Astrocyte of the spinal cord (primary cell): ENCODE measurements around the gene TP53BP2.

Experiments used
- DNase-seq: peaks from one replicate; pipeline ENCODE4 v3.0.0; 2011; ENCODE audit warnings: low read depth, low spot score
- H3K4me3 ChIP-seq: 2 replicates; pipeline ENCODE4 v1.5.1; 2011; ENCODE audit warnings: low read depth, mild to moderate bottlenecking, low read length, moderate library complexity
- in situ Hi-C: cut with HindIII; loops from 2 replicates; pipeline ENCODE4 v1.10.0; 2017; ENCODE audit warnings: low sequenced_read_pairs
- TF ChIP-seq, protein P1 (sequence below): IDR thresholded peaks from 2 replicates; pipeline ENCODE4 v1.5.1; 2012; ENCODE audit warnings: low read depth, mild to moderate bottlenecking, low read length, inconsistent platforms

Gene TP53BP2

DNA sequence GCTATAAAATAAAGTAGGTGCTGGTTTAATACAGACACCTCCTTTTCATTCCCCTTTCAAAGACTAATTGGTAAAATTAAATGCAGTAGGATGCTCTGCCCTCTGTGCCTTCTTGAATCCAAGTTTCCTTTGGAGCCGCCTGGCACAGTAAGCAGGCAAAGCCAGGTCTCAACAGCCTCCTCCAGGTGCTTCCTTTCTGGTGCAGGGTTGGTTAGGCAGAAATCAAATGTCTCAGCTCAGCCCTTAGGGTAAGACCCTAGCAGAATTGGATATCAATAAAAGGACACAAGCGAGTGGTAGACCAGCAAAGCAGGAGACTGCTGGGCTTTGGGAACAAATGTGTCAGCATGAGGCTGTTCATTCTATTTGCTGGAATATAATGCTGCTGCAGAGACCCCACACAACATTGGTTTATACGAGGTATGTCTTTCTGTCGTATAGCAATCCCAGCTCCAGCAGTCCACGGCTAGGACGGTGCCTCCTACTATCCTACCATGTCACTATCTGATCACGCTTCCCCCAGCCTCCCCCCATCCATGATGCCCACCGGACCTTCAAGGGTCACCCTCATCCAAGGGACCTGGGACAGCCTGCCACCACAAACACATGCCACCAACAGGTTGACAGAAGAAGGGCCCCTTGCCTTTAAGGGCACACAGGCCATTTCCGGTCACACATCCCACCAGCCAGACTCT is 75.0 kb downstream of the TP53BP2 start:
- in situ Hi-C loops = no loop called here
- H3K4me3 ChIP-seq = no peak overlapping the region
- TF ChIP-seq, protein P1, sequence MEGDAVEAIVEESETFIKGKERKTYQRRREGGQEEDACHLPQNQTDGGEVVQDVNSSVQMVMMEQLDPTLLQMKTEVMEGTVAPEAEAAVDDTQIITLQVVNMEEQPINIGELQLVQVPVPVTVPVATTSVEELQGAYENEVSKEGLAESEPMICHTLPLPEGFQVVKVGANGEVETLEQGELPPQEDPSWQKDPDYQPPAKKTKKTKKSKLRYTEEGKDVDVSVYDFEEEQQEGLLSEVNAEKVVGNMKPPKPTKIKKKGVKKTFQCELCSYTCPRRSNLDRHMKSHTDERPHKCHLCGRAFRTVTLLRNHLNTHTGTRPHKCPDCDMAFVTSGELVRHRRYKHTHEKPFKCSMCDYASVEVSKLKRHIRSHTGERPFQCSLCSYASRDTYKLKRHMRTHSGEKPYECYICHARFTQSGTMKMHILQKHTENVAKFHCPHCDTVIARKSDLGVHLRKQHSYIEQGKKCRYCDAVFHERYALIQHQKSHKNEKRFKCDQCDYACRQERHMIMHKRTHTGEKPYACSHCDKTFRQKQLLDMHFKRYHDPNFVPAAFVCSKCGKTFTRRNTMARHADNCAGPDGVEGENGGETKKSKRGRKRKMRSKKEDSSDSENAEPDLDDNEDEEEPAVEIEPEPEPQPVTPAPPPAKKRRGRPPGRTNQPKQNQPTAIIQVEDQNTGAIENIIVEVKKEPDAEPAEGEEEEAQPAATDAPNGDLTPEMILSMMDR = no peak
- DNase-seq = no peak

DNA sequence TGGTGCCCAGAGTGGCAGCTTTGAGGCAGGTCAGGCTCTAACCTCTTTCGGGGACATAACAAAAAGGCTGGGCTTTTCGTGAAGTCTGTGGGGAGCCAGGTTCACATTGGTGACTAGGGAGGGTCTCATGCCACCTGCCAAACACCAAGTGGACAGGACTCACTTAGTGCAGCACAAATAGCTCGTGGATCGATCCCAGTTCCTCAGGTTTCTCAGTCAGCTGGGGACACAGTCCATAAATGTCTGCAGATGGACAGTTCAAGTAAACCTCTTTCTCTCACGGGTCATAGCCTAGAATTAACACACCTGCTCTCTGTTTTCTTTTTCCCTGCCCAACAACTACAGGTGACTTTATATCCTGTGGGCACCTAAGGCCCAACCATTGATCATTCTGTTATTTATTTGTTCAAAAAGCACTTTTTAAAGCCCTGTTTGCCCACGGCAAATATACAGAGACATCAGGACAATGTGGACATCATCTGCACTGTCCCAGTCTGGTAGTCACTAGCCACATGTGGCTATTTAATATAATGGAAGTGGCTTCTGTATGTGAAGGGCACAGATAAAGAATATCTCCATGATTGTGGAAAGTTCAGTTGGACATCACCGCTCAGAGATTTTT is 79.9 kb downstream of the TP53BP2 start:
- TF ChIP-seq, protein P1 = no peak
- in situ Hi-C loops = no loop called here

GRCh38 chr1:223765036-223765718 is 80.6 kb downstream of the TP53BP2 start:
- TF ChIP-seq, protein P1 = no peak
- peak; percentile 40 for DNase-seq
- H3K4me3 ChIP-seq = no peak overlapping the region
- in situ Hi-C loops = no loop called here

More for the DNA sequence above, 79.9 kb downstream of the TP53BP2 start:
- H3K4me3 ChIP-seq = no peak overlapping the region
- DNase-seq = no peak

GRCh38 chr1:223763881-223764280 is 81.9 kb downstream of the TP53BP2 start:
- no peak for DNase-seq
- TF ChIP-seq, protein P1 = no peak
- in situ Hi-C loops = no loop called here
- no peak overlapping the region for H3K4me3 ChIP-seq

DNA sequence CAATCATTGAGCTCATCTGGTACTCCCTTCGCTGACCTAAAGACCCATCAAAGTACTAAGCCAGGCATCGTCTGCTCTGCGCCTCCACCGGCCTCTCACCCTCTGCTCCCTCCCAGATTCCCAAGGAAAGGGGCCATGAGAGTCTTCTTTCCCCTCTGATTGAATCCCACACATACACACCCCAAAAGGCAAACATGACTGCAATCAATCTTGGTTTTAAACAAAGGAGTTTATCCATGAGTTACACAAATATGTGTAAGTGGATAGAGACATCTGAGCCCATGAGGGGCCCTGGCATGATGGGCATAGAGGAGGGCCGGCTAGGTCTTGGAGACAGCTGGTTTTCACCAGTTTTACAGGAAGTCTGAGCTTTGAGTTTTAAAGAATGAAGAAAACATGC is 82.5 kb downstream of the TP53BP2 start:
- TF ChIP-seq, protein P1 = no peak
- no peak overlapping the region for H3K4me3 ChIP-seq
- in situ Hi-C loops = no loop called here
- no peak for DNase-seq

GRCh38 chr1:223761411-223761810 is 84.3 kb downstream of the TP53BP2 start:
- DNase-seq = no peak
- in situ Hi-C loops = no loop called here
- H3K4me3 ChIP-seq = no peak overlapping the region
- TF ChIP-seq, protein P1 = no peak
